Astrocyte (in vitro differentiated cells and primary cell): ENCODE results near the gene EEF2K. TPM values are rescaled to one million over a fixed set of nuclear protein-coding genes. Genes with fewer than 3 reads are reported as not detected.

ENCODE experiments used
- DNase-seq: peaks from one replicate; pipeline ENCODE4 v3.0.0-alpha.2; 2010; ENCODE audit warnings: low read depth
- FAIRE-seq: peaks from 2 replicates; lab custom pipeline; 2011; peaks lifted over from hg19 to GRCh38; lab: Jason Lieb, UNC
- H2AFZ ChIP-seq: 2 replicates; pipeline ENCODE4 v1.6.0; 2012; ENCODE audit warnings: low read depth, low read length, inconsistent platforms
- H3K27ac ChIP-seq: 2 replicates; pipeline ENCODE4 v1.5.1; 2011; ENCODE audit warnings: low read depth, low read length, inconsistent platforms
- H3K27me3 ChIP-seq: 2 replicates; pipeline ENCODE4 v1.6.0; 2011; ENCODE audit warnings: low read length, inconsistent platforms; ENCODE audit not compliant: insufficient read depth
- H3K36me3 ChIP-seq: 2 replicates; pipeline ENCODE4 v1.5.1; 2011; ENCODE audit warnings: low read length, inconsistent platforms; ENCODE audit not compliant: insufficient read depth
- H3K4me1 ChIP-seq: 2 replicates; pipeline ENCODE4 v1.5.1; 2011; ENCODE audit warnings: low read length, inconsistent platforms; ENCODE audit not compliant: insufficient read depth
- H3K4me2 ChIP-seq: 2 replicates; pipeline ENCODE4 v1.6.0; 2012; ENCODE audit warnings: low read length, inconsistent platforms
- H3K4me3 ChIP-seq: 2 replicates; pipeline ENCODE4 v1.5.1; 2011; ENCODE audit warnings: low read depth, mild to moderate bottlenecking, low read length, inconsistent platforms; ENCODE audit not compliant: insufficient read depth
- H3K79me2 ChIP-seq: 2 replicates; pipeline ENCODE4 v1.6.0; 2012; ENCODE audit warnings: mild to moderate bottlenecking, low read length, inconsistent platforms; ENCODE audit not compliant: insufficient read depth
- H3K9ac ChIP-seq: 2 replicates; pipeline ENCODE4 v1.6.0; 2012; ENCODE audit warnings: mild to moderate bottlenecking, low read length, inconsistent platforms
- H3K9me3 ChIP-seq: 2 replicates; pipeline ENCODE4 v1.5.1; 2012; ENCODE audit warnings: low read depth, mild to moderate bottlenecking, low read length, inconsistent platforms; ENCODE audit not compliant: insufficient read depth
- H4K20me1 ChIP-seq: 2 replicates; pipeline ENCODE4 v1.6.0; 2012; ENCODE audit warnings: low read length, inconsistent platforms; ENCODE audit not compliant: insufficient read depth
- H3K27ac Mint-ChIP-seq: one replicate; pipeline ENCODE4 v1.8.0; 2021; ENCODE audit warnings: mild to moderate bottlenecking, mixed read lengths; ENCODE audit not compliant: unreplicated experiment
- H3K27me3 Mint-ChIP-seq: one replicate; pipeline ENCODE4 v1.8.0; 2021; ENCODE audit warnings: low read depth, mixed read lengths; ENCODE audit not compliant: unreplicated experiment
- H3K36me3 Mint-ChIP-seq: one replicate; pipeline ENCODE4 v1.8.0; 2021; ENCODE audit warnings: low read depth, mixed read lengths; ENCODE audit not compliant: unreplicated experiment
- H3K4me1 Mint-ChIP-seq: one replicate; pipeline ENCODE4 v1.8.0; 2021; ENCODE audit warnings: low read depth, mixed read lengths; ENCODE audit not compliant: unreplicated experiment
- H3K4me3 Mint-ChIP-seq: one replicate; pipeline ENCODE4 v1.8.0; 2021; ENCODE audit warnings: mild to moderate bottlenecking, moderate library complexity, mixed read lengths; ENCODE audit not compliant: unreplicated experiment
- H3K9me3 Mint-ChIP-seq: one replicate; pipeline ENCODE4 v1.8.0; 2021; ENCODE audit warnings: mild to moderate bottlenecking, mixed read lengths; ENCODE audit not compliant: unreplicated experiment
- CTCF ChIP-seq: IDR thresholded peaks from 2 replicates; pipeline ENCODE4 v1.5.1; 2011; ENCODE audit warnings: low read depth, mild to moderate bottlenecking, inconsistent platforms, low read length, moderate library complexity; ENCODE audit not compliant: insufficient read depth
- EZH2 ChIP-seq: IDR thresholded peaks from 2 replicates; pipeline ENCODE4 v1.6.1; 2012; ENCODE audit warnings: mild to moderate bottlenecking, low read length, inconsistent platforms; ENCODE audit not compliant: insufficient read depth
- total RNA-seq: library from RNA; stranded (reverse); gene quantifications from 2 replicates; pipeline ENCODE4 v1.2.1, GENCODE V29; 2021

Gene EEF2K
- total RNA-seq, 1 donor from 2014 or later: 20.9 TPM

GRCh38 chr16:22191532-22192260 is 14.4 kb upstream of the EEF2K start:
- H3K27me3 ChIP-seq: no peaks in the 10 kb centered on the region
- peaks cover 7% of the 10 kb centered on the region for H3K4me1 Mint-ChIP-seq

GRCh38 chr16:22192261-22193062 is 13.6 kb upstream of the EEF2K start:
- Histone ChIP-seq H3K4me1 (peaks cover 25% of the 10 kb centered on the region), H2AFZ (peak overlapping the region; percentile 29), H3K9ac (peak overlapping the region; percentile 89), H3K79me2 (no peaks in the 10 kb centered on the region), H3K4me2 (peak overlapping the region; percentile 95), H4K20me1 (no peaks in the 10 kb centered on the region), H3K36me3 (no peaks in the 10 kb centered on the region), H3K9me3 (no peaks in the 10 kb centered on the region), H3K27me3 (no peaks in the 10 kb centered on the region), H3K4me3 (peak overlapping the region; percentile 71), H3K27ac (peak overlapping the region; percentile 97)
- no peak for TF ChIP-seq CTCF
- TF ChIP-seq EZH2: no peak
- DNase-seq (peak; percentile 93), FAIRE-seq (no peak)
- peaks cover 3% of the 10 kb centered on the region for H3K9me3 Mint-ChIP-seq
- peak overlapping the region; percentile 90 for H3K4me3 Mint-ChIP-seq
- peak overlapping the region; percentile 97 for H3K27ac Mint-ChIP-seq
- H3K4me1 Mint-ChIP-seq: peaks cover 7% of the 10 kb centered on the region
- H3K36me3 Mint-ChIP-seq: no peaks in the 10 kb centered on the region
- H3K27me3 Mint-ChIP-seq: no peaks in the 10 kb centered on the region

More at GRCh38 chr16:22191532-22192260, 14.4 kb upstream of the EEF2K start:
- Histone ChIP-seq H3K36me3 (no peaks in the 10 kb centered on the region), H4K20me1 (no peaks in the 10 kb centered on the region), H3K9ac (peak overlapping the region; percentile 89), H2AFZ (peak overlapping the region; percentile 88), H3K27ac (peak overlapping the region; percentile 97), H3K4me3 (peak overlapping the region; percentile 71), H3K4me1 (peaks cover 25% of the 10 kb centered on the region), H3K9me3 (no peaks in the 10 kb centered on the region), H3K79me2 (no peaks in the 10 kb centered on the region), H3K4me2 (peak overlapping the region; percentile 95)
- H3K27me3 Mint-ChIP-seq: no peaks in the 10 kb centered on the region
- H3K9me3 Mint-ChIP-seq: peaks cover 3% of the 10 kb centered on the region
- peak overlapping the region; percentile 97 for H3K27ac Mint-ChIP-seq
- no peaks in the 10 kb centered on the region for H3K36me3 Mint-ChIP-seq
- DNase-seq (no peak), FAIRE-seq (no peak)
- peak overlapping the region; percentile 90 for H3K4me3 Mint-ChIP-seq
- TF ChIP-seq CTCF (no peak), EZH2 (no peak)
